HG02798 (cell line): ENCODE results near the gene COPS8.

Experiments used
- ATAC-seq: cut with Tn5 transposase; IDR thresholded peaks from one replicate; pipeline ENCODE4 v1.9.1; 2021; ENCODE audit warnings: mild to moderate bottlenecking; ENCODE audit not compliant: unreplicated experiment, poor library complexity

Gene COPS8

GRCh38 chr2:237097911-237098702 is 12.4 kb downstream of the COPS8 start:
- ATAC-seq: no peak

- ATAC-seq: no peak
These were observed 14.1 kb downstream of the COPS8 start for GRCh38 chr2:237099804-237100203.

- no peak for ATAC-seq
These were observed 15.7 kb downstream of the COPS8 start for GRCh38 chr2:237101118-237101979.

DNA sequence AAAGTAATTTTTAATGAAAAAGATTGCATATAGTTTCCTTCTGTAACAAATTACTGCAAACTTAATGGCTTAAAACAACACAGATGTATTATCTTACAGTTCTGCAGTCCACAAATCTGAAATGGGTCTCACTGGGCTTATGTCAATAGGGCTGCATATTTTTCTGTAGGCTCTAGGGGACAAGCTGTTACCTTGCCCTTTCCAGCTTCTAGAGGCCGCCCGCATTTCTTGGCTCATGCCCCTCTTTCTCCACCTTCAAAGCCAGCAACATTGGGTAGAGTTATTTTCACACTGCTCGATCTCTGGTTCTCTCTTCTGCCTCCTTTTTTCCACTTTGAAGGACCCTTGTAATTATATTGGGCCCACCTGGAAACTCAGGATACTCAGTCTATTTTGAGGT is 16.7 kb downstream of the COPS8 start:
- no peak for ATAC-seq

- no peak for ATAC-seq
These were observed 23.8 kb downstream of the COPS8 start for GRCh38 chr2:237109421-237109934.

DNA sequence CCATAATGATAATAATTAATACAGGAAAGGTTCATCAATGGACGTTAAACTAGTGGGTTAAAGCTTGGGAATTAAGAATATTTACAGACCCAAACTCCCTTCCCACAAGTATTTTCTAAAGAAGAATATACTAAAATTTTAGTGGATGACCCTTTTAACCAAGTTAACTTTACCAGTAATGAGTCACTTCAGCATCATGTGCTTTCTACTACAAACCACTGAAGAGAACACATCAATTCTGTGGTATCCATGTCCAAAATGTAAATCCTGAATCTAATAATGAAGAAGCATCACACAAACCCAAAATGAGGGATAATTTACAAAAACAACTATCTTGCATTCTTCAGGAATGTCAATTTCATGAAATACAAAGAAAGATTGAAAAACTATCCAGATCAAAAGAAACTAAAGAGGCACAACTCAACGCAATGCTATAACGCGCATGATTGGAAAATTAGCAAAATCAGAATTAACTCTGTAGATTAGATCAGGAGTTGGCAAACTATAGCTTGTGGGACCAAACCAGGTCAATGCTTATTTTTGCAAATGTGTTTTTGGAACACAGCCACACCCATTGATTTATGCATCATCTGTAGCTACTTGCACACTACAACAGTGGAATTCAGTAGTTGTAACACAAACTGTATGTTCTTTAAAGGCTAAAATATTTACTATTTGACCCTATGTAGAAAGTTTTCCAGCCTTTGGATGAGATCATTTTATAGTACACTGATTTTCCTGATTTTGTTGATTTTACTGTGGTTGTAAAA is 27.5 kb downstream of the COPS8 start:
- no peak for ATAC-seq

DNA sequence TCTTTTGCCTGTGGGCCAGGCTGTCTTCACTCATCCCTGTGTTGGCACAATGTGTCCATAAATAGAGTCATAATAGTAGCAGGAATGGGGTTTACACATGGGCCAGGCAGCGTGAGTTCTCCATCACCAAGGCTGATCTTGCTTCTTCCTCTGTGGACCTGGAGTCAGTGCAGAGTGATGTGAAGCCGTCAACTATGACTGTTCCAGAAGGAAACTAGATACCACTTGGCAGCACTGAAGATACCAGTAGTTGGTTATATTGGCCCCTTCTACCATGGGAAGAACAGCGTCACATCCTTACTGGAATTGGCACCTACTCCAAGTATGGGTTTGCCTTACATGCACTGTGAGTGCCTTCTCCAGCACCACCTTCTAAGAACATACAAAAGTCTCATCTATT is 30.2 kb downstream of the COPS8 start:
- ATAC-seq: no peak

GRCh38 chr2:237116431-237116830 is 30.7 kb downstream of the COPS8 start:
- no peak for ATAC-seq

DNA sequence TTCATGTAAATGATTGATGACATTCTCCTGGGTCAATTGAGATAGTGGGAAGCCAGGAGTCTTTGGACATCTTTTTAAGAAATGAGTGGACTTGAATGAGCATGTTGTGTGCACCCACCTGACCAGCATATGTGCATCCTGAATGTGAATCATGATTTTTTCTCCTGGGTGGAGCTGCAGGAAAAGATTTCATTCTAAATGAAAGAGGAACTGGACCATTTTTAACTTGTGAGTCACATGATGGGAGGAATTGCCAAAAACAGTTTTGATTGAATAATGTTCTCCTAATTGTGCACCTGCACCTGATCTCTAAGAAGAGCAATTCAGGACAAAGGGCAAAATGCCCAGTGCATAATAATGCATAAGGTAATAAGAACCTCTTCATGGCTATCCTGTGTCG is 32.3 kb downstream of the COPS8 start:
- ATAC-seq: no peak

DNA sequence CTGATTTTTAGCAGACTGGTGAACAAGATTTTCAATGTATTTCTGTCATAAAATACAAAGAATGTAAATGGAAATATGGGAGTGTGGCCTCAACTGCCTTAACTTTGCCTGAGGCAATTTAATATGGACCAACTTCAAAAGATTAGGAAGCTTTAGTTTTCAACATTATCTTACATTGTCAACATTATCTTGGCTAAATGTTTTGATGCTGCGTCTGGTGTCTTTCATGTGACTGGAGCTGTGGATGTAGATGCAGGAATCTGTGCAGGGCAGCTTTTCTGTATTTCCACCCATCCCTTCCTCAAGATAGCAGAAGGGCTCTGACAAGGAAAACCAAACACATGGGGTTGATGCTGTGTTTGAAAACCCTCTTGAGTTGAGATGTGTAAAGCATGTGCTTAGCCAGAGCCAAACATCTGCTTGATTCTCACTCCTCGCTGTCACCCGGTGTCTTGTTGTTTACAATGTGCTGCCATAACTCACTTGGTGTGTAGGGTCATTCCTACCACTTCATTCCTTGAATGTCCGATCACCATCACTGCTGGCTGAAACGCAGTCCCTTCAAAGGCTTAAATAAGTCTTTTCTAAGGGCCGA is 33.0 kb downstream of the COPS8 start:
- no peak for ATAC-seq

DNA sequence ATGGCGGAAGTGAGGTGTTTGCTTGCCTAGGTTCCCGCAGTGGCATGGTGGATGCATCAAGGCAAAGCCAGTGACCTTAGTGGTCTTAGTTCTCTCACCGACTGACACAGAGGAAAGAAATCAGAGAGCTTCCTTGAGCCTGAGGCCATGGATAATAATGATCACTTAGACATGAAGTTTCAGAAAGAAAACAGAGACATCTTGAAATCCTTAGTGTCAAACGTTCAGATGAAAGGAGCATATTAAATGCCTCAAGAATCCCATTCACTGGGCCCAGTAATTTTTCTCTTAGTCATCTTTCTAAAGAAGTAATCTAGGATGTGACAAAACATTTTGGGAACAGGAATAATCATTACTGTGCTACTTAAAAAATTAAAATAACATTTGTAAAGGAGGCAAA is 35.2 kb downstream of the COPS8 start:
- no peak for ATAC-seq

GRCh38 chr2:237121321-237121720 is 35.6 kb downstream of the COPS8 start:
- ATAC-seq: no peak

DNA sequence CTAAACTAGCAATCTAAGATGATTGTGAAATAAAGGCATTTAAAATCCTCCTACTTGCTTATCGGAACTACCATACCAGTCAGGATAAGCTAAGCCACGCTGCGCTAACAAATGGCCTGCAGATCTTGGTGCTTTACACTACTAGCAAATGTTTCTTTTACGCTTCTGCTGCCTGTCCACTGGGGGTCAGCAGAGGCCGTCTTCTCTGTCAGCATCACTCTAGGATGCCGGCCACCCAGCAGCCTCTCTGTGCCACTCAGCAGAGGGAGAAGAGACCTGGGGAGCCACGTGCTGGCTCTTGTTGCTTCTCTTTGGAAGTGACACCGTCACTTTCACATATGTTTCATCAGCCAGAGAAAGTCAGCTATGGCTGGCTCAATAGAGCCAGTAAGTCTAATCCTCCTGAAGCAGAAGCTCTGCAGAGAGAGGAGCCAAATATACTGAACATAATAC is 36.6 kb downstream of the COPS8 start:
- ATAC-seq: peak; percentile 63

GRCh38 chr2:237124820-237125219 is 39.1 kb downstream of the COPS8 start:
- ATAC-seq: no peak

DNA sequence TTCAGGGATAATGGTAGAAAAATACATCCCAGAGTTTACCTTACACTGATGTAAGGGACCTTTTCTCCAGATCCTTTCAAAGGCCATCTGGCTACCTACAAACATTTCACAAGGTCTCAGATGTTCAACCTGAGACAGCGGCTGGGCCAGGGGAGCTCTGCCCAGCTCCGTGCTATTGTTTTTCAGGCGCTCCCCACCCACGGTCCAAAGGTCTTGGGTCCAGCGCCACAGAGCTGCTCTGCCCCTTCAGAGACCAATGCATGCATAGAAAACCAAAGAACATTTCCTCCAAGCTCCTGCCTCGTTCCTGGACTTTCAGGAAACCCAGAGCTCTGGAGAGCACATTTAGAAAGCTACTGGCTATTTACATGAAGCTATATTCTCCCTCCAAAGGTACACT is 40.3 kb downstream of the COPS8 start:
- ATAC-seq: no peak

DNA sequence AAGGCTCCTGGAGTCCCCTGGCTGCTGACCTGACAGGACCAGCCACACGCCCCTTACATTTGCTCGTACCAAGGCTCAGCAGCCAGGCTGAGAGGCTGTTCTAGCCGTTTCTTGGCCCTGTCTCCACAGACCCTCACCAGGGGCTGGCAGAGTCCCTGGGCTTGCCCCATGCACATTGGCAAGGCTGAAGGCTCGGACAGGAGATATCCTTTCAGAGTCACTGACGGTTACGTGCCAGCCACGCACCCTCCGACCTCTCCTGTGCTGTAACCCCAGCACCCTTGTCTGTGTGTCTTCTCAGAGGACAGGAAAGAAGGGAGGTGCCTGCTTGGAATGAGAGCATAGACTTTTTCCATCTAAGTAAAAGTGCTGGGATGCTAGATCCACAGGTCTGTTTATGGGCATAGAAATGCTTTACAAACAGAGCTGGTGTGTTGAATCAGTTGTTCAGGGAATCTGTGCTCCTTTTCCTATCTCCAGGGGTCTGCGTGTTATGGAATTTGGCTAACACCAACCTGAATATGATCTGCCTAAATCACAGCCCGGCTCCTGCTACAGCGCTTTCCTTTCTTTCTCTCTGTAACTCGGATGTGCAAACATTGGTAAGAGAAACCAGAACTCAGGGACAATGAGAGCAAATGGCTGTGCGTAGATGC is 41.0 kb downstream of the COPS8 start:
- no peak for ATAC-seq

- ATAC-seq: no peak
These were observed 42.5 kb downstream of the COPS8 start for GRCh38 chr2:237128026-237128703.

DNA sequence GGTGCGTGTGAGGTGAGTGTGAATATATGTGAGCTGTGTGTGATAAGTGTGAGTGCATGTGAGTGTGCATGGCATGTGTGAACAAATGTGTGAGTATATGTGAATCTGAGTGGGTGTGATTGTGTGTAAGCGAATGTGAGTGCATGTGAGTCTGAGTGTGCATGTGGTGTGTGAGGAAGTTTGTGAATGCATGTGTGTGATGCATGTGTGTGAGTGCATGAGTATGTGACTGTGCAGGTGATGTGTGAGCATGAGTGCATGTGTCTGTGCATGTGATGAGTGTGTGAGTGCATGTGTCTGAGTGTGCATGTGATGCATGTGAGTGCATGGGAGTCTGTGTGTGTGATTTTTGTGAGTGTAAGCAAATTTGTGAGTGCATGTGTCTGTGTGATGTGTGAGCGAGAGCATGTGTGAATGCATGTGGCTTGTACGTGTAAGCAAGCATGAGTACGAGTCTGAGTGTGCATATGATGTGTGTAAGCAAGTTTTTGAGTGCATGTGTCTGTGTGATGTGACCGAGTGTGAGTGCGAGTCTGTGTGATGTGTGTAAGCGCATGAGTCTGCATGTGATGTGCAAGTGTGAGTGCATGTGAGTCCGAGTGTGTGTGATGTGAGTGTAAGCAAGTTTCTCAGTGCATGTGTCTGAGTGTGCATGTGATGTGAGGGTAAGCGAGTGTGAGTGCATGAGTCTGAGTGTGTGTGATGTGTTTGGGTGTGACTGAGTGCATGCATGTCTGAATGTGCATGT is 43.3 kb downstream of the COPS8 start:
- ATAC-seq: no peak
